Activated T-cell treated with anti-CD3 and anti-CD28 coated beads, Interleukin-2, amount 50 U/mL, for 1 hour (primary cell): Measurements from ENCODE around the gene POM121L12.

Experiments used
- DNase-seq: peaks from one replicate; pipeline ENCODE4 v3.0.0-alpha.2; 2020

Gene POM121L12

GRCh38 chr7:53035499-53036412 lies at the start of gene POM121L12:
Gene POM121L12 (plus strand): TSS chr7:53035633. CDS start chr7:53035672, 39 bp downstream.
- no peak for DNase-seq

DNA sequence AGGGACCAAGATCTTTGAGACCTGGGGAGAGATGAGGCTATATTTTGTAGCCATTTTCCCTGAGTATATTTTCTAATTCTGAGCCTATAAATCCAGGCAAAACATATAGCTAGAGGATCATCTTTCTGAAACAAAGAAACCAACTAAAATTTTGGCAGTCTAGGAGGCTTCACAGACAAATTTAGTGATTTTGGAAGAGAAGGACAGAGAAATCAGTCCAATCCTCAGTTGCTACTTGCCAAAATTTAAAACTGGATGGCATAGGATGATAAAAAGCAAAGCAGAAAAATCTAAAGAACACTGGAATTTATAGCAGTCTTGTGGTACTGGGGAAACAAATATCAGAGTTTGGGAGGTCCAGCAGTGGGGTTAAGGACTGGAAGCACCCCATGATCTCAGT lies 43.4 kb upstream of the POM121L12 start:
- no peak for DNase-seq

DNA sequence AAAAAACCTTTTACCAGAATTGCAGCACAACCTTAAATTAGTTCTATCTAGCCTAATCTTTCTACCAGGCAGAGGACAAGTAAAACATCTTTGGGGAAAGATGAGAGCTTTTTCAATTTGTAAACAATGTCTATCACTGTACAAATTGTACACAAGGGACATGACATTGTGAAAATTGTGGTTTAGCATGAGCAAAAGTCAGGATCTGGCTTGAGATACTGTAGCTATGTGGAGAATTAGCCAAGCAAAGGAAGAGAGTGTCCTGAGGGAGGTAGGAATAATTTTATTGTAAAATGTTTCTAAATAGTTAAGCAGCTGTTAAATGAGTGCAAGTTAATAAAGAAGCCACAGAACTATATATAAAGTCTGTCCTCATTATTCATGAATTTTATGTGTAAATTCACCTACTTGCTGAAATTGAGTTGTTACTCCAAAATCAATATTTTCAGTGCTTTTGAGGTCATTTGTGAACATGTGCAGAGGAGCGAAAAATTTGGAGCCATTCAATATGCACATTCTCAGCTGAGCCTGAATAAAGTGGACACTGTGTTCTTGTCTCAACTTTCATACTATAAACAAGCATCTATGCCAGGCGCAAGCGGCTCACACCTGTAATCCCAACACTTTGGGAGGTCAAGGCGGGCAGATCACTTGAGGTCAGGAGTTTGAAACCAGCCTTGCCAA lies 42.8 kb upstream of the POM121L12 start:
- DNase-seq, result no peak

DNA sequence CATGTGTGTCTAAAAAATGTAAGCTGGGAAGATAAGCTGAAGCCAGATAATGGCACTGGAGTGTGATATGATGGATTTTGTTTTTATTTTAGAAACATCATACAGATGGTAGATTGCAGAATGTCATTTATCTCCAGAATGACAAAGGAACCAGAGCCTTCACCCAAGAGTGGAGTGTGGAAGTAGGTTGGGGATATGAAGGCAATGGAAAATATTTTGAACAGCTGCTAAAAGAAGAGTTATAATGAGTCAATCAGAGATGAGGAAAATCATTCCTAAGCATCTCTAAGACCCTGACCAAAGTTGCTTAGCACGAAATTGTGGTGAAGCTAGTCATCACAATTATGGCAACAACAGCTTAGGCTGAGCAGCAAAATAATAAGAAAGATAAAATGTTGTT lies 39.8 kb upstream of the POM121L12 start:
- no peak for DNase-seq

DNA sequence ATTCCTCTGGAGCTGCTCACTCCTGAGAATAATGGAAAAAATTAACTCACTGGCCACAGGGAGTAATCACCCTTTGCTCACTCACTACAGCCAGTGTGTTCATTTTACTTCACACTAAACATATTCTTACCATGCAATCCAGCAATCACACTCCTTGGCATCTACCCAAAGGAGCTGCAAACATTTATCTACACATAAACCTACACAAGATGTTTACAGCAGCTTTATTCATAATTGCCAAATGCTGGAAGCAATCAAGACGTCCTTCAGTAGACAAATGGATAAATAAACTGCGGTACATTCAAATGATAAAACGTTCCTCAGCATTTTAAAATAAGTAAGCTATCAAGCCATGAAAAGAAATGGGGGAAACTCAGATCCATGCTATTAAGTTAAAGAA lies 34.2 kb upstream of the POM121L12 start:
- no peak for DNase-seq

GRCh38 chr7:53002389-53002788 lies 33.0 kb upstream of the POM121L12 start:
- no peak for DNase-seq

DNA sequence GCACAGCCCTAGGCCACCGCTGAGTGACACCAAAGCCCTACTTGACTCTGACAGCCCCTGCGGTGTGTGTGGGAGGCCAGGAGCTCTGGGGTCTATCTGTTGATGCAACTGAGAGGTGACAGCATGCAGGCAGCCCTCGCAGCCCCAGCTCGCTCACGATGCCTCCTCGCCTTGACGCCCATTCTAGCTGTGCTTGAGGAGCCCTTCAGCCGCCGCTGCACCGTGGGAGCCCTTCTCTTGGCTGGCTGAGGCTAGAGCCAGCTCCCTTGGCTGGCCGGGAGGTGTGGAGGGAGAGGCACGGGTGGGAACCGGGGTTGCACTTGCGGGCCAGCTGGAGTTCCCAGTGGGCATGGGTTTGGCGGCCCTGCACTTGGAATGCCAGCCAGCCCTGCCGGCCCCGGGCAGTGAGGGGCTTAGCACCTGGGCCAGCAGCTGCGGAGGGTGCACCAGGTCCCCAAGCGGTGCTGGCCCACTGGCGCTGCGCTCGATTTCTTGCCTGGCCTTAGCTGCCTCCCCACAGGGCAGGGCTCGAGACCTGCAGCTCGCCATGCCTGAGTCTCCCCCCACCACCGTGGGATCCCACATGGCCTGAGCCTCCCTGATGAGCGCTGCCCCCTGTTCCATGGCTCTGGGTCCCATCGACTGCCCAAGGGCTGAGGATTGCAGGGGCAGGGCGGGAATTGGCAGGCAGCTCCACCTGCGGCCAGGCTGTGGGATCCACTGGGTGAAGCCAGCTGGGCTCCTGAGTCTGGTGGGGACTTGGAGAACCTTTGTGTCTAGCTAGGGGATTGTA lies 31.6 kb upstream of the POM121L12 start:
- no peak for DNase-seq

DNA sequence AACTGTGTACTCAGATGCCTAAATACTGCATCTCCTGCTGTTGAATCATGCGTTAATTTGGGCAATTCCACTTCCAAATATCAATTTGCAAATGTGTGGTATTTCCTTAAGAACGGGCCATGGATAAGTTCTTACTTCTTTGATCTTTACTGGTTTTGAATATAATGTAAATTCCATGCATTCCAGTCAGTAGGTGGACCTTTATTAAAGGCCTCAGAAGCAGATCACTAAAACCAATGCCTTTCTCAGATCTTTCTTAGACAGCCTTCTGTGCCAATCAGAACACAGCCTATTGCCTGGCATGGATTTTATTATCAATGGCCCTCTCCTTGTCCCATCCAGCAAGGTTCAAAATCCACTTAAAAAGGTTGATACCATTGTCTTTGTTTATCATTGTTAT lies 21.5 kb upstream of the POM121L12 start:
- DNase-seq, result no peak

DNA sequence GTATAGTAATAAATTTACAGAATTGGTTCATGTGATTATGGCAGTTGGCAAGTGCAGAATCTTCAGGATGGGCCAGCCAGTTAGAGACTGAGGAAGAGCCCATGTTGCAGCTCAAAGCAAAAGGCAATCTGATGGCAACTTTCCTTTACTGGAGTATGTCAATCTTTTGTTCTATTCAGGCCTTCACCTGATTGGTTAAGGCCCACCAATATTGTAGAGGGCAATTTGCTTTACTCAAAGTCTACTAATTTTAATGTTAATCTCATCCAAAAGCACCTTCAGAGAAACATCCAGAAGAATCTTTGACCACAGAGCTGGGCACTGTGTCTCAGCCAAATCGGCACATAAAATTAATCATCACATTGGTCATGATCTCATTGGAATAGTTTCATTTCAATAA lies 20.0 kb upstream of the POM121L12 start:
- no peak for DNase-seq

DNA sequence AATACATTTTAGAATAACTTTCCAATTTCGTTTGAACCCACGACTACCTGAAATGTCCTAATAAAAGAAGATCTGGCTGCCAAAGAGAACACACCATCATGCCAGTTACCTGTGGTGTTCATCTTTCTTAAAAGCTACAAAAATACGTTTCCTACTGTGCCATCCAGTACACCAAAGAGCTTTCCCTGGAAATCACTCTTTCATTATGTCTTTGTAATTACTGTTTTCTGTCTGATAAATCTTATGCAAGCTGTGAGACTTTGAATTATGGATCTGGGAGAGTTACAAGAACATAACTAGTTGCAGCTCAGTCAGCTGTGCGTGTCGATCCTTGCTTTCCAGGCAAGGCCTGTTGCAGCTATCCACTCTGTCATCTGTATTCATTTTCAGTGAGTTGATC lies 12.5 kb upstream of the POM121L12 start:
- DNase-seq, result no peak

DNA sequence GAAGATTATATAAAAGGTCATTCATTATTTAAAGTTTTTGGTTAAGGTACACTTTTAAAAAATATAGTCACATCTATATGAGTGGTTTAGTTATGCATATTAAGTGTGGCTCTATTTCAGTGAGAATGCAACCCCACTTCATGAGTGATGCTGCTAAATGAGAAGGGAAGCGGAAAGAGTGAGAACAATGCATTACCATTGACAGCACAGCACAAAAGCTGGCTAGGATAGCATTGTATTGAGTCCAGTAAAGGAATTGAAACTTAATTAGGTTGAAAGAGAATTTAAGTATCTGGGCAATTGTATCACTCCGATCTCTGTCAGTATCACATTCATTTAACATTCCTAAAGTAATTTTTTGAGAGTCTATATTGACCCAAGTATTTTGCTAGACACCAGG lies 13.2 kb downstream of the POM121L12 start:
- DNase-seq, result no peak

- no peak for DNase-seq
Measured at GRCh38 chr7:53050433-53050832, 15.0 kb downstream of the POM121L12 start.

- no peak for DNase-seq
Measured at GRCh38 chr7:53059591-53059990, 24.2 kb downstream of the POM121L12 start.

DNA sequence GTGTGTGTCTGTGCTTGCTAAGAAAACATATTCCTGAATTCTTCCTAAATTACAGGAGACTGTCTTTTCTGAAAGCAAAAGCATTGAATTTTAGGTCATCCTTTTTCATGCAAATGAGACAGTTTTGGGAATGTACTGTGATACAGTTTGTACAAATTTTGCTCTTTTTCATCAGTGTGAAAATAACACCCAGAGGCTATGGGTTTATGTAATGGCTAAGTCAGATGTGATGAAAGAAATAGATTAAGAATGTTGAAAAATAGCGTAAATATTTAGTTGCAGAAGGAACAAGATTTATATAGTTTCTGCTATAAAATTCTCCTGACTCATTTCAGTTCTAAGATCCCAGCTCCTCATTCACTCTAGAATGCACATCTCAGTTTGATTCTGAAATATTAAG lies 24.6 kb downstream of the POM121L12 start:
- no peak for DNase-seq

- DNase-seq, result no peak
Measured at GRCh38 chr7:53062796-53063195, 27.4 kb downstream of the POM121L12 start.

GRCh38 chr7:53068673-53069072 lies 33.2 kb downstream of the POM121L12 start:
- DNase-seq, result no peak

DNA sequence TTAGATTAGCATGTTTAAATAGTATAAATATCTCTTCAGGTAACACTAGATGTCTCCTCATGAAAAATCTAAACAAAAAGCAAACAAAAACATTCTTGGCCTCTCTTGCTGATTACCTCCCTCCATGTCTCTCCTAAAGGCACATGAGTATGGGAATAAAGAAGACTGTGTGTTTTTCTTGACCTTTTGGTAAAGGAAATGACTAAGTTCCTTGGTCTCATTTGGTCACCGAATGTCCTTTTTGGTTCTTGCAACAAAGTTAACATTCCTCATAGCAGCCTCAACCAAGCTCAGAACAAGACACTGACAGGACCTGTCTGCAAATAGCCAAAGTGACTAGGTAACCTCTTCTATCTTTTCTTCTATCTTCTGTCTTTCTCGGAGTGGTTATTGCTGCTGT lies 35.5 kb downstream of the POM121L12 start:
- no peak for DNase-seq
